HCT116 (cell line): ENCODE data around the gene GRIPAP1.

Experiments used
- CBX3 ChIP-seq: IDR thresholded peaks from 2 replicates; pipeline ENCODE4 v1.6.1; 2012; ENCODE audit warnings: low read depth
- CEBPB ChIP-seq: IDR thresholded peaks from 2 replicates; pipeline ENCODE4 v1.6.1; 2012; ENCODE audit warnings: low read depth
- CTCF ChIP-seq, 3 experiments: fragments of 200-600 bp in 1 of 3; sonication (generic) in 1 of 3; IDR thresholded peaks in 2 of 3; conservative IDR thresholded peaks in 1 of 3; 2 replicates each; pipeline ENCODE4 v1.5.1; 2012 to 2017; ENCODE audit warnings: low read depth in 2 of 3, low read length in 2 of 3, antibody characterized with exemption in 1 of 3, borderline replicate concordance in 1 of 3, control low read depth in 1 of 3, mild to moderate bottlenecking in 1 of 3, mixed read lengths in 1 of 3, mixed run types in 1 of 3, moderate library complexity in 1 of 3; ENCODE audit not compliant: insufficient read depth in 1 of 3
- EZH2 ChIP-seq: fragments of 200-600 bp; sonication (generic); IDR thresholded peaks from 2 replicates; pipeline ENCODE4 v1.6.1; 2017; ENCODE audit warnings: antibody characterized with exemption, mixed run types
- EZH2phosphoT487 ChIP-seq: fragments of 200-600 bp; IDR thresholded peaks from 2 replicates; pipeline ENCODE4 v1.6.1; 2018; ENCODE audit warnings: antibody characterized with exemption, borderline replicate concordance
- POLR2A ChIP-seq: IDR thresholded peaks from 2 replicates; pipeline ENCODE4 v1.7.0; 2011; ENCODE audit warnings: borderline replicate concordance; ENCODE audit not compliant: insufficient read depth, insufficient read length; ENCODE audit errors: extremely low read depth
- RAD21 ChIP-seq: IDR thresholded peaks from 2 replicates; pipeline ENCODE4 v1.6.1; 2012; ENCODE audit warnings: low read depth, mild to moderate bottlenecking
- REST ChIP-seq: IDR thresholded peaks from 2 replicates; pipeline ENCODE4 v1.6.1; 2012; ENCODE audit warnings: low read depth
- SIN3A ChIP-seq: IDR thresholded peaks from 2 replicates; pipeline ENCODE4 v1.6.1; 2012; ENCODE audit warnings: low read depth
- ZBTB33 ChIP-seq: IDR thresholded peaks from 2 replicates; pipeline ENCODE4 v1.6.1; 2011; ENCODE audit warnings: mild to moderate bottlenecking, low read length, moderate library complexity; ENCODE audit not compliant: insufficient replicate concordance; ENCODE audit errors: extremely low read depth

GRCh38 chrX:48960291-48960690 lies 41.8 kb downstream of the GRIPAP1 start:
- TF ChIP-seq RAD21 = no peak
- no peak for TF ChIP-seq CBX3
- no peak for TF ChIP-seq REST
- no peak for TF ChIP-seq CTCF (IDR thresholded peaks at IDR 0.05 in 2 of 3, conservative IDR thresholded peaks at IDR 0.05 in 1 of 3; ENCODE audit: borderline replicate concordance in 1 of 3, insufficient read depth in 1 of 3, low read depth in 2 of 3, low read length in 2 of 3)
- no peak for TF ChIP-seq SIN3A
- no peak for TF ChIP-seq POLR2A
- TF ChIP-seq EZH2phosphoT487 = no peak
- TF ChIP-seq CEBPB = no peak
- TF ChIP-seq EZH2 = no peak
- TF ChIP-seq ZBTB33 = no peak
